Astrocyte of the hippocampus (primary cell): Measurements from ENCODE around the gene PAM16.
"Not testable (repeated sequence)": the region's sequence is repeated elsewhere in the genome, so short reads cannot be mapped to it uniquely, and the experiment has no call there.

Source experiments
- DNase-seq: peaks from one replicate; pipeline ENCODE4 v3.0.0; 2011; ENCODE audit warnings: low read depth, low spot score

Gene PAM16

GRCh38 chr16:4350787-4351659, at the start of gene PAM16:
PAM16 (minus strand) TSS chr16:4351321; CDS start chr16:4351234, 87 bp downstream.
- DNase-seq = peak; percentile 98

DNA sequence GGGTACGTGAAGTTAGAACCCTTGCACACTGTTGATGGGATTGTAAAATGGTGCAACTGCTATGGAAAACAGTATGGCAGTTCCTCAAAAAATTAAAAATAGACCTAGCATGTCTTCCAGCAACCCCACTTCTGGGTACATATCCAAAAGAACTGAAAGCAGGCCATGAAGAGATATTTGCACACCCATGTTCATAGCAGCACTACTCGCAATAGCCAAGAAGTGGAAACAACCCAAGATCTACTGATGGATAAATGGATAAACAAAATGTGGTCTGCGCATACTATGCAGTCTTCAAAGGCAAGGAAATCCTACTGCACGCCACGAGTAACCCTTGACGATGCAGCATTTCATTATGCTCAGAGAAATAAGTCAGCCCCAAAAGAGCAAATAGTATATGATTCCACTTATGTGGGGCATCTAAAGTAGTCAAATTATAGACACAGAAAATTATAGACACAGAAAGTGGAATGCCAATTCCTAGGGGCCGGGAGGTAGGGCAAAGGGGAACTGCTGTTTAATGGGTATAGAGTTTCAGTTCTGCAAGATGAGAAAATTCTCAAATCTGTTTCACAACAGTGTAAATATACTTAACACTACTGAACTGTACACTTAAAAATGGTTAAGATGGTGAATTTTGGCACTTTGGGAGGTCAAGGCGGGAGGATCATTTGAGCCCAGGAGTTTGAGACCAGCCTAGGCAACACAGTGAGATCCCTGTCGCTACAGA, 48.0 kb upstream of the PAM16 start:
- no peak for DNase-seq

GRCh38 chr16:4395055-4395726, 44.1 kb upstream of the PAM16 start:
- DNase-seq = no peak

DNA sequence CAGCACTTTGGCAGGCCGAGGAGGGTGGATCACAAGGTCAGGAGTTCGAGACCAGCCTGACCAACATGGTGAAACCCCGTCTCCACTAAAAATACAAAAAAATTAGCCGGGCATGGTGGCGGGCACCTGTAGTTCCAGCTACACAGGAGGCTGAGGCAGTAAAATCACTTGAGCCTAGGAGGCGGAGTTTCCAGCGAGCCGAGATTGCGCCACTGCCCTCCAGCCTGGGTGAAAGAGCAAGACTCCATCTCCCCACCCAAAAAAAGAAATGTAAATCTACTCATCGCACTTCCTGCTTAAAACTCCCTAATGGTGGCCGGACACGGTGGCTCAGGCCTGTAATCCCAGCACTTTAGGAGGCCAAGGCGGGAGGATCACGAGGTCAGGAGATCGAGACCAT, 42.7 kb upstream of the PAM16 start:
- DNase-seq = not testable (repeated sequence)

GRCh38 chr16:4393240-4393600, 42.1 kb upstream of the PAM16 start:
- DNase-seq = no peak

- DNase-seq = no peak
These were observed 41.5 kb upstream of the PAM16 start for GRCh38 chr16:4392382-4393239.

DNA sequence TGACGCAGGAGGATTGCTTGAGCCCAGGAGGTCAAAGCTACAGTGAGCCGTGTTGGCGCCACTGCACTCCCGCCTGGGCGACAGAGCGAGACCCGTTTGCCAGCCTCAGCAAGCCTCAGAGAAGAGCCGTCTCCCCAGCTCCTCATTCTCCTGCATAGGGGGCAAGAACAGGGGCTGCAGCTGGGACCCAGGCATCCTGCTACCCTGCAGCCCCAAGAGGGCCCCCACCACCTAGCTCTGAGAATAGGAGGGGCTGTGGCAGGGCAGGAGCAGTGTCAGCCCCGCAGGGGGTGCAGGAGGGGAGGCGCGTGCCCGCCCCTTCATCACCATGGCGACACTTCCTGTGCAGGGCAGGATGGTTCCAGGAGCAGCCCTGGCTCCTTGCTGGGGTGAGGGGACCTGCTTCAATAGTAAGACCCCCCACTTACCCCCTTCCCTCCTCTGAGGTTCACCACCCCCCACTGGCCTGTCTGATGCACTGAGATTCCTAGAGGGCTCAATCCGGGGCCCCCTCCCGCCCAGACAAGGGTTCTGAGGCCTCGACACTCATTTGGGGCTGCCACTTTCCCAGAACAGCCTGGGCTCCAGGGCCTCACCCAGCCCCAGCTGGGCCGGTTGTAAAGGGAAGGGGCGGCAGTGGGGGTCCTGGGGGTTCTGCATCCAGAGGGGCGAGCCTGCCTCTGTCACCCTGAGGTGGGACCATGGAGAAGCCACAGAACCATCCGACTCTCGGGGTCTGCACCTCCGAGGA, 40.7 kb upstream of the PAM16 start:
- DNase-seq = no peak

GRCh38 chr16:4390266-4391260, 39.4 kb upstream of the PAM16 start:
- no peak for DNase-seq

DNA sequence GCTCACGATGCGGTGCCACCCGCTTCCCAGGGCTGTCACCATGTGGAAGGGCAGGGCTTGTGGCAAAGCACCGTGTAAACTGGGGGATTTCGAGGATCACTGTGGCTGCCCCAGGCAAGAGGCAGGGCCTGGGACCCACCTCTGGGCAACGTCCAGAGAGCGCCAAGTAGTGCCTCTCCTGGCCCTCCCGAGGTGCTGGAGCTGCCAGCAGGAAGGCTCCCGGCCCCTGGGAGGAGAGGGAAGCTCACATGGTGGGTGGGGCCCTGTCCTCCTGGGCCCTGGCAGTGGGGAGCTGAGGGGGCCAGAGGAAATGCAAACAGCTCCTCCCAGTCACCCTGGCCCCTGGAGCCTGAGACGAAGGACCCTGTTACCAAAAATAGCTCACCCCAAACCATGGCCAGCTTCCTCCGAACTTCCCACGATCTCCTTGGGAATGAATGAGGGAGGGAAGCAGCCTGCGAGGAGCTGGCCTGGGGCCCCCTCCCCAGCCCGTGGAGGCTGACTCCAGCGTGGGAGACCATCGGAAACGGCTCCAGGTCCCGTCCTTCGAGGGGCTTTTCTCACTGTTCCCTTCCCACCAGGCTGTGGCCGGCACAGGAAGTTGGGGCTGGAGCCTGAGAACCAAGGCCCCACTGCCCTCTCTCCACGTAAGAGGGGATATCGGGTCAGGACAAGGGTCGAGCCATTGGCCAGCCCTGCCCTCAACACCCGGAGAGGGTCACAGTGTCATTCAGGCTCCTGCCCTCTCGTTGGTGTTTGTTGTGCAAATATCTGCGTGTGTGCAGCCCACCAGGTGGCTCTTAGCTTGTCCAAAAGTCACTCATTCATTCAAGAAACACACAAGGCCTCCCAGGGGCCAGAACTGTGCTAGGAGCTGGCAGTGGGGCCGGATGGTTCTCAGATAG, 38.2 kb upstream of the PAM16 start:
- DNase-seq = no peak

GRCh38 chr16:4388271-4389021, 37.3 kb upstream of the PAM16 start:
- no peak for DNase-seq

DNA sequence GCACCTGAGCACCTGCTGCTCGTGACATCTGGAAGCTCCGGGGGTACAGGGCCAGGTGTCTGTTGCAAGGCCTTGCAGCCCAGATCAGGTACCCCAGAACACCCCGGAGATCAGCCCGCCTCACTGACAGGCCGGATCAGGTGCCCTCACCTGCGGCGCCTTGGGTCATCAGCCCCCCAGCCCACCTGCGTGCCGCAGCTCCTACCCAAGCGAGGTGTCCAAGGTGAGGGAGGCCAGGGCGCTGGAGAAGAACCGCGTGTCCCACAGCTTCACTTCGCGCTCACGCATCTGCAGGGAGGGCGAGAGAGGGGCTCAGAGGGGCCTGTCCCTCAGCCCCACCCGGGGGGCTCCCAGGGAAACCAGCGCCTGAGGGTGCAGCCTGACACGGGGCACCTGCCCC, 36.7 kb upstream of the PAM16 start:
- no peak for DNase-seq

GRCh38 chr16:4386951-4387565, 35.9 kb upstream of the PAM16 start:
- no peak for DNase-seq

DNA sequence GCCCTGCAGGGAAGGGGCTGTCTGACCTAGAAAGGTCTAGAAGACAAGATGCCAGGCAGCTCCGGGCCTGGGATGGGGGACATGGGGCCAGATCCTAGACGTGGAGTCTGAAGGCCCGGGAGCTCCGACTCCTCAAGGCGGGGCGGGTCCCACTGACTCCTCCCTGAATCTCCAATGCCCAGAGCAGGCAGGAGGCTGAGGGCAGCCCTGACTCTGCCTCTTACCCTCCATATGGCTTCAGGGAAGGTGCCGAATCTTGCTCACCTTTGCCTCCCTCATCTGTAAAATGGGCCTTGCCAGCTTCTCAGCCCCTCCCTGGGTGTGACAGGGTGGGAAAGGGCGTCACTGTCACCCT, 35.3 kb upstream of the PAM16 start:
- no peak for DNase-seq

DNA sequence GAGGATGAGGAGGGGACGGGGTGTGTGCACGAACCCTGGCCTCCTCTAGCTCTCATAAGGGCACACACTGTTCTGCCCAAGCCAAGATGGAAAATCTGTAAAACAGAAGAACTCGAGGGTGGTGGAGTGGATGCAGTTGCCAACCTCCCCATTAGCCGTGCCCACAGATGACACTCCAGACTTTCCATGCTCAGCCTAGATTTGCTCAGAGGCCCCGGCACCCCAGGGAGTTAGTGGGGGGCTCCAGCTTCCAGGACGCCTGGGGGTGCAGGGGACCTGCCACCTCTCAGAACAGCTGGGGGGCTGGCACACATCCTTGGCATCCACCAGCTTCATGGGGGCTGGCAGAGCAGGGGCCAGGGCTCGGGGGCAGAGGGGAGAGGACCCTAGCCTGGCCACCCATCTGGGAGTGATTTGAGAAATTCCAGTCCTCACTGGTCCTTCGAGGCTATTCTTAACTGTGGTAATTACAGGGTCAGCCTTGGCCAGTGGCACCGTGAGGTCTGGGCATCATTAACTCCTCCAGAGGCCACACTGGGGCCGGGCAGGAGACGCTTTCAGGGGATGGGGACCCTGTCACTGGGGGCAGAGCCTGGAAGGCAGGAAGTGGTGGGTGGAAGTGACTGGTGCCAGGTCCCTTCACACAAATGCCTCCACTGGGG, 34.8 kb upstream of the PAM16 start:
- no peak for DNase-seq

DNA sequence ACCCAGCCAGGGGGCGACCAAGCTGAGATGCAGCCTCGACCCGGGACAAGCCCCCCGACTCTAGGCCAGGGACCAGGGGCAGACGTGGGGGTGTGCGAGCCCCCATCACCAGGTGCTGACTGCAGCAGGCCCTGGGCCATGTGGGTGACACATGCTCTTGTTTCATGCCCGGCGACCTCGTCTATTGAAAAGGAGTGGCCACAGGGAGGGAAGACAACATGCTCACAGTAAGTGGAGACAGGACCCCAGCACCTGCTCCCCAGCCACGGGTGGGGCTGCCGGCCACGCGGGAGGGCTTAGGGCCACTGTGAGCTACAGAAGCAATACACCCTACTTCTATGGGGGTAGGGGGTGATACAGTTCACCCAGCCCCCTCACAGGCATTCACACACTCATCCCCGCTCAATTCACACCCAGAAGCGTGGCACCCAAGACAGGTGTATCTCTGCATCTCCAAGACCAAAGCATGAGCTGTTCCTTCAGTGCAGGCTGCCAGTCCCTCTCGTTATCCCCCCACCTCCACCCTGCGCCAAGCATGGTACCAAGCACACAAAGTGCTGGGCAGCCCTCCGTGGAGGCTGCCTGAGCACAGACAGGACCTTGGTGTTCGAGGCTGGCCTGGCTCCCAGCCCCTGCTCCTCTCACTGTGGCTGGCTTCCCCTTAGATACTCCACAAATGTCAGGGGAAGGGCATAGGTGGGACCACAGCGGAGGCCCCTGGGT, 34.1 kb upstream of the PAM16 start:
- DNase-seq = no peak

DNA sequence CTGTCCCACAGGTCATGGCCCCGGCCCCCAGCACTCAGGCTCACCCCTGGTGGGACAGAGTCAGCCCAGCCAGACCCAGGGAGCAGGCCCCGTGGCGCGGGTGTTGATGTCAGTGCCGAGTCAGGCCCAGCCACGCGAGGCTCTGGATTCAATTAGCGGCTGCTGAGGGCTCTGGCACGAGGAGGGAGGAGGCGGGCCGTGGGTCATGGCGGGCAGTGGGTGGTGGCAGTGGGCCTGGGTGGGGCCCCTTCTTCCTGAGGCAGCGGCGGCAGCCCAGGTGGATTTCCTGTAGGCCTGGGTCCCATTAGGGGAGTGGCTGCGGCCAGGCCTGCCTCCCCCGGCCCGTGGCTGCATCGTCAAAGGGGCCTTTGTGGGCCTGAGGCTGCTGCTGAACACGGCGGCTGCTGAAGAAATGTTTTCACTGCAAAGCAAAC, 33.4 kb upstream of the PAM16 start:
- DNase-seq = no peak
